Keratinocyte (primary cell): ENCODE results near the gene RAE1. TPM values are rescaled to one million over a fixed set of nuclear protein-coding genes. Genes with fewer than 3 reads are reported as not detected.

Experiments
- DNase-seq: peaks from one replicate; pipeline ENCODE4 v3.0.0-alpha.2; 2011; ENCODE audit warnings: low read depth, missing footprints, low spot score
- FAIRE-seq: peaks from 2 replicates; lab custom pipeline; 2011; peaks lifted over from hg19 to GRCh38; lab: Jason Lieb, UNC
- H2AFZ ChIP-seq: 2 replicates; pipeline ENCODE4 v1.6.0; 2012; ENCODE audit warnings: low read length, control low read depth, inconsistent platforms; ENCODE audit not compliant: control insufficient read depth
- H3K27ac ChIP-seq: 2 replicates; pipeline ENCODE4 v1.5.1; 2011; ENCODE audit warnings: low read length; ENCODE audit not compliant: control insufficient read depth, insufficient read depth
- H3K27me3 ChIP-seq: 3 replicates; pipeline ENCODE4 v1.6.0; 2011; ENCODE audit warnings: low read length; ENCODE audit not compliant: control insufficient read depth, insufficient read depth; ENCODE audit errors: extremely low read depth
- H3K36me3 ChIP-seq, 2 experiments: 2 replicates in 1 of 2; 3 replicates in 1 of 2; pipeline ENCODE4 v1.5.1; 2011; ENCODE audit warnings: low read length in 2 of 2, mild to moderate bottlenecking in 1 of 2; ENCODE audit not compliant: control insufficient read depth in 2 of 2, insufficient read depth in 2 of 2; ENCODE audit errors: extremely low read depth in 1 of 2
- H3K4me1 ChIP-seq: 3 replicates; pipeline ENCODE4 v1.5.1; 2011; ENCODE audit warnings: low read length; ENCODE audit not compliant: control insufficient read depth, insufficient read depth; ENCODE audit errors: extremely low read depth
- H3K4me2 ChIP-seq: 3 replicates; pipeline ENCODE4 v1.6.0; 2011; ENCODE audit warnings: low read depth, low read length; ENCODE audit not compliant: control insufficient read depth, insufficient read depth; ENCODE audit errors: extremely low read depth
- H3K4me3 ChIP-seq, 3 experiments: fragments of 200-600 bp in 1 of 3; sonication (generic) in 1 of 3; 2 replicates in 2 of 3; 3 replicates in 1 of 3; pipeline ENCODE4 v1.5.1; 2011 to 2016; ENCODE audit warnings: low read length in 3 of 3, mild to moderate bottlenecking in 3 of 3, control low read depth in 2 of 3, inconsistent platforms in 1 of 3, low read depth in 1 of 3, mixed read lengths in 1 of 3, mixed run types in 1 of 3, moderate library complexity in 1 of 3; ENCODE audit not compliant: control insufficient read depth in 2 of 3, insufficient read depth in 2 of 3; ENCODE audit errors: extremely low read depth in 1 of 3
- H3K79me2 ChIP-seq: 2 replicates; pipeline ENCODE4 v1.6.0; 2012; ENCODE audit warnings: low read length; ENCODE audit not compliant: control insufficient read depth, insufficient read depth
- H3K9ac ChIP-seq: 3 replicates; pipeline ENCODE4 v1.6.0; 2011; ENCODE audit warnings: low read length; ENCODE audit not compliant: control insufficient read depth, insufficient read depth; ENCODE audit errors: extremely low read depth
- H3K9me1 ChIP-seq: 3 replicates; pipeline ENCODE4 v1.6.0; 2011; ENCODE audit warnings: low read length; ENCODE audit not compliant: control insufficient read depth, insufficient read depth; ENCODE audit errors: extremely low read depth
- H3K9me3 ChIP-seq: 2 replicates; pipeline ENCODE4 v1.5.1; 2012; ENCODE audit warnings: low read depth, low read length; ENCODE audit not compliant: control insufficient read depth
- H4K20me1 ChIP-seq: 3 replicates; pipeline ENCODE4 v1.6.0; 2011; ENCODE audit warnings: low read length; ENCODE audit not compliant: control insufficient read depth, insufficient read depth; ENCODE audit errors: extremely low read depth
- CTCF ChIP-seq, 3 experiments: IDR thresholded peaks in 1 of 3; conservative IDR thresholded peaks in 1 of 3; optimal IDR thresholded peaks in 1 of 3; 2 replicates in 2 of 3; 3 replicates in 1 of 3; pipeline versions ENCODE3 to v1.5.1; 2011; ENCODE audit warnings: low read length in 3 of 3, mild to moderate bottlenecking in 3 of 3, moderate library complexity in 2 of 3, control low read depth in 1 of 3, inconsistent platforms in 1 of 3; ENCODE audit not compliant: insufficient read depth in 2 of 3; ENCODE audit errors: extremely low read depth in 1 of 3
- EZH2 ChIP-seq: IDR thresholded peaks from one replicate; pipeline ENCODE4 v1.6.1; 2012; ENCODE audit warnings: inconsistent platforms, mild to moderate bottlenecking, low read length, moderate library complexity
- dilution Hi-C: fragments of 300-500 bp; cut with MboI; formaldehyde crosslinking; loops from one replicate; pipeline ENCODE4 v1.7.0; 2020; ENCODE audit warnings: low sequenced_read_pairs; ENCODE audit not compliant: extremely low pct_ligation_motif_present
- polyA plus RNA-seq, 5 experiments: library from polyadenylated mRNA; depleted of rRNA in 3 of 5; stranded (reverse) in 3 of 5; stranded (forward) in 1 of 5; unstranded in 1 of 5; fragments of >200 nt; gene quantifications; 1 replicate in 1 of 5; 2 replicates in 3 of 5; 3 replicates in 1 of 5; pipeline versions ENCODE4 v1.2.1 to v1.2.3, GENCODE V29; 2011 to 2012; ENCODE audit warnings: missing spikeins in 2 of 5, low read depth in 1 of 5, low replicate concordance in 1 of 5

RAE1 gene
- polyA plus RNA-seq, 1 donor (not counting 4 experiments of a cell fraction or from before 2014, with no cell fraction given), result 32.4 TPM

GRCh38 chr20:57369596-57369995 lies 18.5 kb downstream of the RAE1 start:
- Histone ChIP-seq H3K9me1 (no peaks in the 10 kb centered on the region), H3K79me2 (peaks cover under 1% of the 10 kb centered on the region), H3K4me1 (no peaks in the 10 kb centered on the region), H4K20me1 (no peaks in the 10 kb centered on the region), H3K9ac (no peak overlapping the region), H3K36me3 (peaks cover 46 to 64% of the 10 kb centered on the region in 2 experiments), H3K27ac (no peak overlapping the region), H3K4me3 (no peak overlapping the region), H3K4me2 (no peak overlapping the region), H3K27me3 (no peaks in the 10 kb centered on the region), H2AFZ (no peak overlapping the region), H3K9me3 (no peaks in the 10 kb centered on the region)
- TF ChIP-seq CTCF (optimal IDR thresholded peaks at IDR 0.05 in 1 of 3, IDR thresholded peaks at IDR 0.05 in 1 of 3, conservative IDR thresholded peaks at IDR 0.05 in 1 of 3; ENCODE audit: extremely low read depth in 1 of 3, insufficient read depth in 2 of 3, low read length in 3 of 3), result no peak
- TF ChIP-seq EZH2, result no peak
- no peak for FAIRE-seq
- dilution Hi-C loops, result no loop called here
- DNase-seq, result no peak

GRCh38 chr20:57370316-57370715 lies 19.3 kb downstream of the RAE1 start:
- H2AFZ ChIP-seq, result no peak overlapping the region
- H3K36me3 ChIP-seq, result peaks cover 50 to 66% of the 10 kb centered on the region in 2 experiments

More at GRCh38 chr20:57370316-57370715, 19.3 kb downstream of the RAE1 start:
- Histone ChIP-seq H3K9me1 (no peaks in the 10 kb centered on the region), H3K4me2 (no peak overlapping the region), H3K9me3 (no peaks in the 10 kb centered on the region), H3K9ac (no peak overlapping the region), H3K79me2 (no peaks in the 10 kb centered on the region), H3K27me3 (no peaks in the 10 kb centered on the region), H3K4me1 (no peaks in the 10 kb centered on the region), H4K20me1 (no peaks in the 10 kb centered on the region), H3K4me3 (no peak overlapping the region), H3K27ac (no peak overlapping the region)
- no peak for FAIRE-seq
- no peak for DNase-seq
- TF ChIP-seq EZH2, result no peak
- no peak for TF ChIP-seq CTCF (optimal IDR thresholded peaks at IDR 0.05 in 1 of 3, IDR thresholded peaks at IDR 0.05 in 1 of 3, conservative IDR thresholded peaks at IDR 0.05 in 1 of 3; ENCODE audit: extremely low read depth in 1 of 3, insufficient read depth in 2 of 3, low read length in 3 of 3)
- dilution Hi-C loops, result no loop called here
